Smooth muscle cell (in vitro differentiated cells): Measurements from ENCODE around the gene SLC25A26. TPM values are rescaled to one million over a fixed set of nuclear protein-coding genes. Genes with fewer than 3 reads are reported as not detected.

Source experiments
- DNase-seq: peaks from one replicate; lab custom pipeline; 2025; ENCODE audit not compliant: unreplicated experiment; lab: John Stamatoyannopoulos, UW
- H2AFZ ChIP-seq: fragments of 200-600 bp; sonication (generic); 2 replicates; pipeline ENCODE4 v1.6.0; 2016; ENCODE audit warnings: antibody characterized with exemption, low read depth, mild to moderate bottlenecking
- H3F3A ChIP-seq: fragments of 200-600 bp; sonication (generic); 2 replicates; pipeline ENCODE4 v1.6.0; 2017; ENCODE audit warnings: antibody characterized with exemption, low read depth
- H3K27ac ChIP-seq: fragments of 200-600 bp; sonication (generic); 2 replicates; pipeline ENCODE4 v1.5.1; 2016; ENCODE audit warnings: low read depth, mild to moderate bottlenecking
- H3K27me3 ChIP-seq: fragments of 200-600 bp; sonication (generic); 2 replicates; pipeline ENCODE4 v1.6.1; 2016; ENCODE audit warnings: low read depth, mild to moderate bottlenecking
- H3K36me3 ChIP-seq: fragments of 200-600 bp; sonication (generic); 2 replicates; pipeline ENCODE4 v1.5.1; 2016; ENCODE audit warnings: low read depth
- H3K4me1 ChIP-seq: fragments of 200-600 bp; sonication (generic); 2 replicates; pipeline ENCODE4 v1.5.1; 2016; ENCODE audit warnings: low read depth
- H3K4me2 ChIP-seq: fragments of 200-600 bp; sonication (generic); 2 replicates; pipeline ENCODE4 v1.6.0; 2016; ENCODE audit warnings: mild to moderate bottlenecking
- H3K4me3 ChIP-seq: fragments of 200-600 bp; sonication (generic); 2 replicates; pipeline ENCODE4 v1.5.1; 2016; ENCODE audit warnings: mild to moderate bottlenecking
- H3K79me2 ChIP-seq: fragments of 200-600 bp; sonication (generic); 2 replicates; pipeline ENCODE4 v1.6.0; 2016; ENCODE audit warnings: low read depth, mild to moderate bottlenecking
- H3K9ac ChIP-seq: fragments of 200-600 bp; sonication (generic); 2 replicates; pipeline ENCODE4 v1.6.0; 2016; ENCODE audit warnings: low read depth
- H3K9me3 ChIP-seq: fragments of 200-600 bp; sonication (generic); replicated peaks from 2 replicates; pipeline ENCODE4 v1.5.1; 2016; ENCODE audit warnings: low read depth
- H4K20me1 ChIP-seq: fragments of 200-600 bp; sonication (generic); 2 replicates; pipeline ENCODE4 v1.6.0; 2016; ENCODE audit warnings: low read depth
- CTCF ChIP-seq: fragments of 200-600 bp; sonication (generic); IDR thresholded peaks from 2 replicates; pipeline ENCODE4 v1.5.1; 2017; ENCODE audit warnings: borderline replicate concordance, mild to moderate bottlenecking, antibody characterized with exemption; ENCODE audit not compliant: insufficient read depth, poor library complexity, severe bottlenecking
- WGBS: methylation state at CpG from one replicate; pipeline ENCODE4 v1.1.7; 2016; ENCODE audit warnings: low lambda C conversion rate; 5-methylcytosine and 5-hydroxymethylcytosine counted together
- polyA plus RNA-seq: library from polyadenylated mRNA; unstranded; fragments of >200 nt; fragmentation: Nextera tagmentation; extraction: Ambion mirVana; gene quantifications from 2 replicates; pipeline ENCODE4 v1.2.1, GENCODE V29; 2016
- total RNA-seq: library from RNA; depleted of rRNA; stranded (reverse); fragments of >200 nt; gene quantifications from 2 replicates; pipeline ENCODE4 v1.2.3, GENCODE V29; 2014

SLC25A26 gene
- total and polyA plus RNA-seq, 2 experiments from 2014 or later: 8.9 to 18.9 TPM

GRCh38 chr3:66200147-66200546 lies 20.7 kb upstream of the SLC25A26 start:
- peaks cover 12% of the 10 kb centered on the region for H3K27me3 ChIP-seq
- H3K9me3 ChIP-seq: no peaks in the 10 kb centered on the region
- no peak overlapping the region for H3K4me2 ChIP-seq
- no peaks in the 10 kb centered on the region for H3F3A ChIP-seq
- no peaks in the 10 kb centered on the region for H4K20me1 ChIP-seq
- no peak for TF ChIP-seq CTCF
- no peaks in the 10 kb centered on the region for H3K79me2 ChIP-seq
- no peak overlapping the region for H2AFZ ChIP-seq
- 42% methylated on average over 3 of the region's 3 CpGs for WGBS
- H3K4me3 ChIP-seq: no peak overlapping the region
- H3K36me3 ChIP-seq: no peaks in the 10 kb centered on the region
- peaks cover 2% of the 10 kb centered on the region for H3K4me1 ChIP-seq
- no peak overlapping the region for H3K9ac ChIP-seq
- DNase-seq: no peak
- H3K27ac ChIP-seq: no peak overlapping the region

DNA sequence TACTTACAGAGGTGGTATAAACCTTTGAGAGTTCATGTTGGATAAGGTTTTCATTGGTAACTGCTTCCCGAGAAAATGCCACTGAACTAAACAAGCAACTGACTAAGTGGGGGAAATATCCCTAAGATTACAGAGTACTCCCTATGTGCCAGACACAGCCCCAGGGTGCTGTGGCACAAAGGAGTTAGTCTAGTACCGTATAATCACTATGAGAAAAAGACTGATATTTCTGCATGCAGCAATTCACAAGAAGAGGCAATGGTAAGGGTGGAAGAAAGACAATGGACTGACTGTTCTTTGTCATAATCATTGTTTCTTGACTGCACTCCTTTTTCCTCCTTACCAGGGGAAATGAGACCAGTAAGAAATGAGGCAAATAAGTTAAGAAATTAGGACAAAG lies 20.0 kb upstream of the SLC25A26 start:
- 71% methylated on average over 2 of the region's 2 CpGs for WGBS
- no peak overlapping the region for H2AFZ ChIP-seq
- TF ChIP-seq CTCF: no peak

DNA sequence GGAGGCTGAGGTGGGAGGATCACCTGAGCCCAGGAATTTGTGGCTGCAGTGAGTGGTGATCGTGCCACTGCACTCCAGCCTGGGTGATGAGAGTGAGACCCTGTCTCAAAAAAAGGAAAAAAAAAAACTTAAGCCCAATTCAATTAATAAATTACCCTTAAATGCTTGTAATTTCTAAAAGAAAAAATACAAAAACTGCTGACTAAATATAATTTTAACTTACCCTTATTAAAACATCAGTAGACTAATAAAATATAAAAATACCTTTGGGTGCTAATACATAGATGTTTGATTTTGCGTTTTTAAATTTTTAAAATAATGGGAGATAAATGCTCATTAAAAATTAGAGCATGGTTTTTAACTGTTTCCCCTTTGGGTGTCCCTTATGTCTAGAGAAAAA lies 17.5 kb upstream of the SLC25A26 start:
- Histone ChIP-seq H3K27ac (no peak overlapping the region), H4K20me1 (no peaks in the 10 kb centered on the region), H3K9me3 (no peaks in the 10 kb centered on the region), H3K79me2 (no peaks in the 10 kb centered on the region), H3K4me2 (no peak overlapping the region), H3K4me3 (no peak overlapping the region), H3K27me3 (no peaks in the 10 kb centered on the region), H3K4me1 (no peaks in the 10 kb centered on the region), H3K9ac (no peak overlapping the region), H3F3A (no peaks in the 10 kb centered on the region), H2AFZ (no peak overlapping the region), H3K36me3 (no peaks in the 10 kb centered on the region)
- DNase-seq: no peak
- 84% methylated on average over 2 of the region's 2 CpGs for WGBS
- TF ChIP-seq CTCF: no peak

More for the DNA sequence above, 20.0 kb upstream of the SLC25A26 start:
- no peaks in the 10 kb centered on the region for H3K9me3 ChIP-seq
- no peak overlapping the region for H3K4me2 ChIP-seq
- H3K27me3 ChIP-seq: peaks cover 5% of the 10 kb centered on the region
- no peak overlapping the region for H3K27ac ChIP-seq
- DNase-seq: no peak
- H3K4me3 ChIP-seq: no peak overlapping the region
- no peak overlapping the region for H3K9ac ChIP-seq
- no peaks in the 10 kb centered on the region for H3K36me3 ChIP-seq
- no peaks in the 10 kb centered on the region for H4K20me1 ChIP-seq
- H3K4me1 ChIP-seq: no peaks in the 10 kb centered on the region
- H3F3A ChIP-seq: no peaks in the 10 kb centered on the region
- H3K79me2 ChIP-seq: no peaks in the 10 kb centered on the region

DNA sequence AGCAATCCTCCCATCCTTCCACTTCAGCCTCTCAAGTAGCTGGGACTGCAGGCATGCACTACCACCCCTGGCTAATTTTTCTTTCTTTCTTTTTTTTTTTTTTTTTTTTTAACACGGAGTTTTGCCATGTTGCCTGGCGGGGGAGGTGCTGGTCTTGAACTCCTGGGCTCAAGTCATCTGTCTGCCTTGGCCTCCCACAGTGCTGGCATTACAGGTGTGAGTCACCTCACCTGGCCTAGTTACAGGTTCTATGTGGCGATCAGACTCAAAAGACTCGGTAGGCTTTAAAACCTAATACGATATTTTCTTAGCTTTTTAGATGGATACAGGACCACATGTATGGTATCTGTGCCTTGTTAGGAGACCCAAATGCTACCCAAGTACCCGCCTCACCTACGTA lies 14.0 kb upstream of the SLC25A26 start:
- Histone ChIP-seq H3K4me2 (no peak overlapping the region), H3F3A (no peaks in the 10 kb centered on the region), H3K4me1 (no peaks in the 10 kb centered on the region), H2AFZ (no peak overlapping the region), H4K20me1 (no peaks in the 10 kb centered on the region), H3K9ac (no peak overlapping the region), H3K79me2 (no peaks in the 10 kb centered on the region), H3K27me3 (no peaks in the 10 kb centered on the region), H3K4me3 (no peak overlapping the region), H3K27ac (no peak overlapping the region), H3K36me3 (no peaks in the 10 kb centered on the region), H3K9me3 (no peaks in the 10 kb centered on the region)
- TF ChIP-seq CTCF: no peak
- no peak for DNase-seq
- 83% methylated on average over 7 of the region's 7 CpGs for WGBS
